ENCODE data around the gene FXYD7. TPM values are rescaled to one million over a fixed set of nuclear protein-coding genes. Genes with fewer than 3 reads are reported as not detected.

The FXYD7 gene
- total and polyA plus RNA-seq, 2 donors from 2014 or later = 0.94 TPM; not detected in 1

DNA sequence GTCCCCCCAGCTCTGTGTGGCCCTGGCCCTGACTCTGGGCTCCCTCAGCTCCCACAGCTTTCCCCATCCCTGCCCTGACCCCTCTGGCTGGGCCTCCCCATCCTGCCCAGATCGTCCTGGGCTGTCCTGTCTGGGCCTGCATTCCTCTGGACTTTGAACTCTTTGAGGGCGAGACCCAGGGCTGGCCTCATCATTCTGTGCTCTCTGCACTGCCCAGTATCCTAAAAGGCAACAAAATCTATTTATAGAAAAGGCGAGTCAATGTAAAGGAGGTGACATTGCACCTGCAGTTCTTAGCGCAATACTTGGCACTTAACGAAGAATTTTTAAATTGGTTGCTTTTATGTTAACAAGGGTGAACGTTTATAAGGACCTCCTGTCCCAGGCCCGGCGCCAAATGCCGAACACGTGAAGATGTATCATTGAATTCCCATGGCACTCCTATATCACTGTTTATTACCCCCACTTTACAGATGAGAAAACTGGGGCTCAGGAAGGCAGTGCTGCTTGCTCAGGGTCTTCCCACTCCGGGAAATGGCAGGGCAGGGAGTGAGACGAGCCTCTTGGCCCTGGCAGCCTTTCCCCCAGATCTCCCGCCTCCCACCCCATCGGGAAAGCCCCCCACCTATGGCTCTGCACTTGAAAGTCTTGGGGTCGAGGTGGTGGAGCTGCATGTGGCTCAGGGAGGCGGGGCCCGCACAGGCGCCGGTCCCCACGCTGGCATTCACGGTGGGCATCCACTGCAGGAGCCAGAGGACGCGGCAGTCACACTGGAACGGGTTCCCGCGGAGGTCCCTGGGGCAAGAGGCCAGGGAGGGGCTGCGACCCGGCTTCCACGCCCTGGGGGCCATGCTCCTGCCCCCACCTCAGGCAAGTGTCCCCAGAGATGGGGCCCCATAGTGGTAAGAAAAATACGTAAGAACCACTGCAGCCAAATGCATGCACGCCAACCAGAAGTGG is 12.0 kb upstream of the FXYD7 start:
- Histone ChIP-seq H3K4me3 (ENCODE audit: low read length in 3 of 3) (no peak overlapping the region), H3K27me3 (ENCODE audit: control insufficient read depth, insufficient read depth, low read length) (no peaks in the 10 kb centered on the region), H3K4me1 (ENCODE audit: control insufficient read depth in 2 of 3, insufficient read depth in 2 of 3, low read depth in 1 of 3, low read length in 3 of 3) (peaks cover 0 to 2% (median 0%) of the 10 kb centered on the region in 3 donors), H3K9me3 (ENCODE audit: control insufficient read depth in 2 of 3, insufficient read depth in 1 of 3, low read length in 3 of 3) (no peaks in the 10 kb centered on the region), H3K36me3 (ENCODE audit: control insufficient read depth in 2 of 3, insufficient read depth in 3 of 3, low read length in 3 of 3) (no peaks in the 10 kb centered on the region), H3K9ac (ENCODE audit: low read length in 3 of 3) (no peak overlapping the region), H3K27ac (ENCODE audit: low read depth in 2 of 2, low read length in 2 of 2) (no peak overlapping the region)
- no peak for FAIRE-seq
- no peak for DNase-seq
- TF ChIP-seq, protein P1, sequence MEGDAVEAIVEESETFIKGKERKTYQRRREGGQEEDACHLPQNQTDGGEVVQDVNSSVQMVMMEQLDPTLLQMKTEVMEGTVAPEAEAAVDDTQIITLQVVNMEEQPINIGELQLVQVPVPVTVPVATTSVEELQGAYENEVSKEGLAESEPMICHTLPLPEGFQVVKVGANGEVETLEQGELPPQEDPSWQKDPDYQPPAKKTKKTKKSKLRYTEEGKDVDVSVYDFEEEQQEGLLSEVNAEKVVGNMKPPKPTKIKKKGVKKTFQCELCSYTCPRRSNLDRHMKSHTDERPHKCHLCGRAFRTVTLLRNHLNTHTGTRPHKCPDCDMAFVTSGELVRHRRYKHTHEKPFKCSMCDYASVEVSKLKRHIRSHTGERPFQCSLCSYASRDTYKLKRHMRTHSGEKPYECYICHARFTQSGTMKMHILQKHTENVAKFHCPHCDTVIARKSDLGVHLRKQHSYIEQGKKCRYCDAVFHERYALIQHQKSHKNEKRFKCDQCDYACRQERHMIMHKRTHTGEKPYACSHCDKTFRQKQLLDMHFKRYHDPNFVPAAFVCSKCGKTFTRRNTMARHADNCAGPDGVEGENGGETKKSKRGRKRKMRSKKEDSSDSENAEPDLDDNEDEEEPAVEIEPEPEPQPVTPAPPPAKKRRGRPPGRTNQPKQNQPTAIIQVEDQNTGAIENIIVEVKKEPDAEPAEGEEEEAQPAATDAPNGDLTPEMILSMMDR (IDR thresholded peaks at IDR 0.05; ENCODE audit: borderline replicate concordance, extremely low read depth, insufficient read depth) = no peak
- intact Hi-C loops (cut with DNase I) = no loop called here

DNA sequence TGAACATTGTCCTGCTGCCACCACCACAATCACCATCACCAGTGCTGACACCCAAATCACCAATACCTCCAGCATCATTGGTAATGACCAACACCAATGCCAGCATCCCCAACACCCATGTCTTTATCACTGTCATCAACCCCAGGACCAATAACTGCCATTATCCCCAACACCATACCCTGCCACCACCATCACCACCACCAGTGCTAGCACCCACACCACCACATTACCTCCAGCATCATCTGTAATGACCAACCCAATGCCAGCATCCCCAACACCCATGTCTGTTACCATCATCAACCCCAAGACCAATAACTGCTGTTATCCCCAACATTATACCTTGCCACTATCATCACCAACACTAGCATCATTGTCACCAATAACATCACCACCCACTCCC is 10.8 kb upstream of the FXYD7 start:
- no peak overlapping the region for H3K4me3 ChIP-seq (ENCODE audit: low read length in 3 of 3)
- H3K27me3 ChIP-seq (ENCODE audit: control insufficient read depth, insufficient read depth, low read length) = no peaks in the 10 kb centered on the region
- FAIRE-seq = no peak

DNA sequence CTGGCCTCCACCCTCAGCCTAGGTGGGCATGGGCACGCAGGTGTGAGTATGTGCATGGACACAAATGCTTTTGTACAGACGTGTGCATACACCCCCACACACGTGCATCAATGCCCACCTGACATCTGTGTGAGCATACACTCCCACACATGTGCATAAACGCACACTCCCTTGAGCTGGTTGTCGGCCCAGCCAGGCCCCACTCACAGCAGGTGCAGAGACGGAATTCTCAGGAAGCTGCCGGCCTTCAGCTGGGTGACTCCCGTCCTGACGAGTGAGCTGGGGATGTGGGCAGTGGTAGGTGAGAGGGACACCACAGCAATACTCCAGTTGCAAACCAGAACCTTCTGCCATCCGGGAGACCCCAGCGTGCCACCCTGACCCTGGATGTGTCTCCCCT is 9.2 kb upstream of the FXYD7 start:
- FAIRE-seq (no peak), DNase-seq (no peak)
- TF ChIP-seq, protein P1 (IDR thresholded peaks at IDR 0.05; ENCODE audit: borderline replicate concordance, extremely low read depth, insufficient read depth) = no peak
- Histone ChIP-seq H3K9me3 (ENCODE audit: control insufficient read depth in 2 of 3, insufficient read depth in 1 of 3, low read length in 3 of 3) (no peaks in the 10 kb centered on the region), H3K27me3 (ENCODE audit: control insufficient read depth, insufficient read depth, low read length) (no peaks in the 10 kb centered on the region), H3K4me1 (ENCODE audit: control insufficient read depth in 2 of 3, insufficient read depth in 2 of 3, low read depth in 1 of 3, low read length in 3 of 3) (peaks cover 0 to 6% (median 2%) of the 10 kb centered on the region in 3 donors), H3K9ac (ENCODE audit: low read length in 3 of 3) (no peak overlapping the region), H3K4me3 (ENCODE audit: low read length in 3 of 3) (no peak overlapping the region), H3K36me3 (ENCODE audit: control insufficient read depth in 2 of 3, insufficient read depth in 3 of 3, low read length in 3 of 3) (no peaks in the 10 kb centered on the region), H3K27ac (ENCODE audit: low read depth in 2 of 2, low read length in 2 of 2) (no peak overlapping the region)
- intact Hi-C loops (cut with DNase I) = no loop called here

More for the DNA sequence above, 10.8 kb upstream of the FXYD7 start:
- TF ChIP-seq, protein P1 (IDR thresholded peaks at IDR 0.05; ENCODE audit: borderline replicate concordance, extremely low read depth, insufficient read depth) = no peak
- no peak overlapping the region for H3K27ac ChIP-seq (ENCODE audit: low read depth in 2 of 2, low read length in 2 of 2)
- H3K4me1 ChIP-seq (ENCODE audit: control insufficient read depth in 2 of 3, insufficient read depth in 2 of 3, low read depth in 1 of 3, low read length in 3 of 3) = peaks cover 0 to 3% (median 2%) of the 10 kb centered on the region in 3 donors
- H3K9ac ChIP-seq (ENCODE audit: low read length in 3 of 3) = no peak overlapping the region
- DNase-seq = no peak
- no peaks in the 10 kb centered on the region for H3K36me3 ChIP-seq (ENCODE audit: control insufficient read depth in 2 of 3, insufficient read depth in 3 of 3, low read length in 3 of 3)
- intact Hi-C loops (cut with DNase I) = no loop called here
- no peaks in the 10 kb centered on the region for H3K9me3 ChIP-seq (ENCODE audit: control insufficient read depth in 2 of 3, insufficient read depth in 1 of 3, low read length in 3 of 3)

All from kidney (tissue), 14 donors.